ENCODE results near the gene STARD5.
A peak's percentile ranks its signal among the peaks of the same experiment; 100 is the strongest.
"Not testable (repeated sequence)": the region's sequence is repeated elsewhere in the genome, so short reads cannot be mapped to it uniquely, and the experiment has no call there.

STARD5 gene

GRCh38 chr15:81332326-81332725 lies 8.4 kb upstream of the STARD5 start:
- peaks cover 5% of the 10 kb centered on the region for H3K4me1 ChIP-seq (ENCODE audit: control insufficient read depth, insufficient read depth, low read depth, low read length)

DNA sequence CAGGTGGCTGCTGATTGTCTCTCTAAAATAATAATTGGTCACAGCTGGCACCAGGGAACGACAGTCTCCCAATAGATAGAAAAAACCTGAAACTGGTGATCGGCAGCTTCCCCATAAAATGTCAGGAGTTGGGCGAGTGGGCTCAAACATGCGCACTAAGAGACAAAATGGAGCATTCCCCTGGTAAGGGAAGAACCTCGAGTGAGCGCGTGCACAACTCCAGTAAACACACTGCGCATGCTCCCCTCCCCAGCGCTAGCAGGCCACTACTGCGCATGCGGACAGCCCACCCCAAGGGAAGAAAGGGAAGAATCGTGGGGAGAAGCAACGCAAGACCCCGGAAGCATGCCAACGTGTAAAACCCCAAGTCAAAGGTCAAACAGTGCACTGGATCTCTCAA lies 7.7 kb upstream of the STARD5 start:
- Histone ChIP-seq H3K27me3 (ENCODE audit: control insufficient read depth in 1 of 2, insufficient read depth in 1 of 2, low read length in 2 of 2) (peaks cover 0 to 9% of the 10 kb centered on the region in 2 experiments), H2BK15ac (ENCODE audit: low read depth, poor library complexity, severe bottlenecking) (no peak overlapping the region), H3K9me3 (ENCODE audit: control insufficient read depth, low read length) (no peaks in the 10 kb centered on the region), H4K91ac (ENCODE audit: low read length) (no peak overlapping the region), H3K4me2 (ENCODE audit: low read length, poor library complexity, severe bottlenecking) (no peak overlapping the region), H3K79me1 (replicated peaks; ENCODE audit: low read length, poor library complexity, severe bottlenecking) (peaks cover 1% of the 10 kb centered on the region), H3K27ac (ENCODE audit: low read length, poor library complexity, severe bottlenecking) (no peak overlapping the region), H4K8ac (ENCODE audit: low read length) (no peak overlapping the region), H2AFZ (ENCODE audit: low read depth, low read length) (no peak overlapping the region), H2BK120ac (ENCODE audit: low read depth, low read length) (no peak overlapping the region), H3K9ac (ENCODE audit: low read length) (no peak overlapping the region), H3K14ac (ENCODE audit: low read length in 2 of 2) (no peak overlapping the region), H3K23ac (ENCODE audit: low read length in 2 of 2) (no peak overlapping the region), H3K4ac (ENCODE audit: low read depth in 1 of 2, low read length in 2 of 2) (no peak overlapping the region), H3K4me1 (ENCODE audit: control insufficient read depth, insufficient read depth, low read depth, low read length) (peaks cover 5% of the 10 kb centered on the region), H3K4me3 (ENCODE audit: insufficient read depth in 1 of 2, low read depth in 1 of 2, low read length in 2 of 2) (no peak overlapping the region), H3K36me3 (ENCODE audit: control insufficient read depth in 1 of 2, insufficient read depth in 2 of 2, low read depth in 1 of 2, low read length in 2 of 2) (peaks cover 0 to 7% of the 10 kb centered on the region in 2 experiments), H2AK5ac (ENCODE audit: low read length, severe bottlenecking) (peak overlapping the region; percentile 88), H2BK5ac (ENCODE audit: low read depth, low read length, poor library complexity, severe bottlenecking) (no peak overlapping the region), H3K18ac (ENCODE audit: low read depth in 1 of 2, low read length in 2 of 2) (no peak overlapping the region), H2BK12ac (ENCODE audit: low read length in 2 of 2) (no peak overlapping the region)
- no peak for DNase-seq
- 97% methylated on average over 15 of the region's 15 CpGs for WGBS

More at GRCh38 chr15:81332326-81332725, 8.4 kb upstream of the STARD5 start:
- H4K8ac ChIP-seq (ENCODE audit: low read length): no peak overlapping the region
- H2BK5ac ChIP-seq (ENCODE audit: low read depth, low read length, poor library complexity, severe bottlenecking): no peak overlapping the region
- no peak overlapping the region for H2AFZ ChIP-seq (ENCODE audit: low read depth, low read length)
- no peak overlapping the region for H3K27ac ChIP-seq (ENCODE audit: low read length, poor library complexity, severe bottlenecking)
- H3K23ac ChIP-seq (ENCODE audit: low read length in 2 of 2): no peak overlapping the region
- H3K4me3 ChIP-seq (ENCODE audit: insufficient read depth in 1 of 2, low read depth in 1 of 2, low read length in 2 of 2): no peak overlapping the region
- no peak overlapping the region for H3K9ac ChIP-seq (ENCODE audit: low read length)
- H2AK5ac ChIP-seq (ENCODE audit: low read length, severe bottlenecking): peak overlapping the region; percentile 72
- H3K27me3 ChIP-seq (ENCODE audit: control insufficient read depth in 1 of 2, insufficient read depth in 1 of 2, low read length in 2 of 2): peaks cover 0 to 9% of the 10 kb centered on the region in 2 experiments
- H2BK15ac ChIP-seq (ENCODE audit: low read depth, poor library complexity, severe bottlenecking): no peak overlapping the region
- H2BK12ac ChIP-seq (ENCODE audit: low read length in 2 of 2): no peak overlapping the region
- no peak overlapping the region for H3K4ac ChIP-seq (ENCODE audit: low read depth in 1 of 2, low read length in 2 of 2)
- H3K79me1 ChIP-seq (replicated peaks; ENCODE audit: low read length, poor library complexity, severe bottlenecking): peaks cover 1% of the 10 kb centered on the region
- no peak overlapping the region for H3K4me2 ChIP-seq (ENCODE audit: low read length, poor library complexity, severe bottlenecking)
- no peak for DNase-seq
- no peaks in the 10 kb centered on the region for H3K9me3 ChIP-seq (ENCODE audit: control insufficient read depth, low read length)
- H3K14ac ChIP-seq (ENCODE audit: low read length in 2 of 2): no peak overlapping the region
- H3K36me3 ChIP-seq (ENCODE audit: control insufficient read depth in 1 of 2, insufficient read depth in 2 of 2, low read depth in 1 of 2, low read length in 2 of 2): peaks cover 0 to 7% of the 10 kb centered on the region in 2 experiments
- H4K91ac ChIP-seq (ENCODE audit: low read length): no peak overlapping the region
- WGBS: 92% methylated on average over 12 of the region's 12 CpGs
- H3K18ac ChIP-seq (ENCODE audit: low read depth in 1 of 2, low read length in 2 of 2): no peak overlapping the region
- H2BK120ac ChIP-seq (ENCODE audit: low read depth, low read length): no peak overlapping the region

GRCh38 chr15:81331141-81331540 lies 7.2 kb upstream of the STARD5 start:
- H4K8ac ChIP-seq (ENCODE audit: low read length); H2BK120ac ChIP-seq (ENCODE audit: low read depth, low read length); H3K27me3 ChIP-seq (ENCODE audit: control insufficient read depth in 1 of 2, insufficient read depth in 1 of 2, low read length in 2 of 2); H3K18ac ChIP-seq (ENCODE audit: low read depth in 1 of 2, low read length in 2 of 2); H3K14ac ChIP-seq (ENCODE audit: low read length in 2 of 2); H3K4me1 ChIP-seq (ENCODE audit: control insufficient read depth, insufficient read depth, low read depth, low read length); H3K23ac ChIP-seq (ENCODE audit: low read length in 2 of 2); H3K27ac ChIP-seq (ENCODE audit: low read length, poor library complexity, severe bottlenecking); H3K9me3 ChIP-seq (ENCODE audit: control insufficient read depth, low read length); H2BK15ac ChIP-seq (ENCODE audit: low read depth, poor library complexity, severe bottlenecking); H2BK5ac ChIP-seq (ENCODE audit: low read depth, low read length, poor library complexity, severe bottlenecking); H3K36me3 ChIP-seq (ENCODE audit: control insufficient read depth in 1 of 2, insufficient read depth in 2 of 2, low read depth in 1 of 2, low read length in 2 of 2); H3K4me2 ChIP-seq (ENCODE audit: low read length, poor library complexity, severe bottlenecking); H3K9ac ChIP-seq (ENCODE audit: low read length); H3K4ac ChIP-seq (ENCODE audit: low read depth in 1 of 2, low read length in 2 of 2); H3K4me3 ChIP-seq (ENCODE audit: insufficient read depth in 1 of 2, low read depth in 1 of 2, low read length in 2 of 2); H4K91ac ChIP-seq (ENCODE audit: low read length); H3K79me1 ChIP-seq (replicated peaks; ENCODE audit: low read length, poor library complexity, severe bottlenecking); H2BK12ac ChIP-seq (ENCODE audit: low read length in 2 of 2); H2AFZ ChIP-seq (ENCODE audit: low read depth, low read length): not testable (repeated sequence)
- WGBS: 92% methylated on average over 9 of the region's 9 CpGs
- peak; percentile 18 for DNase-seq
- peak overlapping the region; percentile 98 for H2AK5ac ChIP-seq (ENCODE audit: low read length, severe bottlenecking)

- Histone ChIP-seq H3K27ac (ENCODE audit: low read length, poor library complexity, severe bottlenecking) (no peak overlapping the region), H2AK5ac (ENCODE audit: low read length, severe bottlenecking) (peak overlapping the region; percentile 98), H3K14ac (ENCODE audit: low read length in 2 of 2) (no peak overlapping the region), H4K91ac (ENCODE audit: low read length) (no peak overlapping the region), H3K4me1 (ENCODE audit: control insufficient read depth, insufficient read depth, low read depth, low read length) (peaks cover 9% of the 10 kb centered on the region), H3K9me3 (ENCODE audit: control insufficient read depth, low read length) (no peaks in the 10 kb centered on the region), H3K9ac (ENCODE audit: low read length) (no peak overlapping the region), H3K27me3 (ENCODE audit: control insufficient read depth in 1 of 2, insufficient read depth in 1 of 2, low read length in 2 of 2) (peaks cover 0 to 9% of the 10 kb centered on the region in 2 experiments), H2BK120ac (ENCODE audit: low read depth, low read length) (no peak overlapping the region), H3K4me3 (ENCODE audit: insufficient read depth in 1 of 2, low read depth in 1 of 2, low read length in 2 of 2) (no peak overlapping the region), H3K4ac (ENCODE audit: low read depth in 1 of 2, low read length in 2 of 2) (no peak overlapping the region), H3K23ac (ENCODE audit: low read length in 2 of 2) (no peak overlapping the region), H4K8ac (ENCODE audit: low read length) (no peak overlapping the region), H3K79me1 (replicated peaks; ENCODE audit: low read length, poor library complexity, severe bottlenecking) (peaks cover 1% of the 10 kb centered on the region), H3K36me3 (ENCODE audit: control insufficient read depth in 1 of 2, insufficient read depth in 2 of 2, low read depth in 1 of 2, low read length in 2 of 2) (peaks cover 0 to 7% of the 10 kb centered on the region in 2 experiments), H3K18ac (ENCODE audit: low read depth in 1 of 2, low read length in 2 of 2) (no peak overlapping the region), H2AFZ (ENCODE audit: low read depth, low read length) (no peak overlapping the region), H2BK5ac (ENCODE audit: low read depth, low read length, poor library complexity, severe bottlenecking) (no peak overlapping the region), H2BK15ac (ENCODE audit: low read depth, poor library complexity, severe bottlenecking) (no peak overlapping the region), H2BK12ac (ENCODE audit: low read length in 2 of 2) (no peak overlapping the region), H3K4me2 (ENCODE audit: low read length, poor library complexity, severe bottlenecking) (no peak overlapping the region)
- 88% methylated on average over 5 of the region's 5 CpGs for WGBS
- no peak for DNase-seq
Measured at GRCh38 chr15:81330366-81331090, 6.6 kb upstream of the STARD5 start.
